GM18502 (cell line): ENCODE results near the gene PRPF6.

ENCODE experiments used
- ATAC-seq: cut with Tn5 transposase; IDR thresholded peaks from one replicate; pipeline ENCODE4 v1.9.1; 2021; ENCODE audit warnings: mild to moderate bottlenecking; ENCODE audit not compliant: unreplicated experiment, poor library complexity

The PRPF6 gene

DNA sequence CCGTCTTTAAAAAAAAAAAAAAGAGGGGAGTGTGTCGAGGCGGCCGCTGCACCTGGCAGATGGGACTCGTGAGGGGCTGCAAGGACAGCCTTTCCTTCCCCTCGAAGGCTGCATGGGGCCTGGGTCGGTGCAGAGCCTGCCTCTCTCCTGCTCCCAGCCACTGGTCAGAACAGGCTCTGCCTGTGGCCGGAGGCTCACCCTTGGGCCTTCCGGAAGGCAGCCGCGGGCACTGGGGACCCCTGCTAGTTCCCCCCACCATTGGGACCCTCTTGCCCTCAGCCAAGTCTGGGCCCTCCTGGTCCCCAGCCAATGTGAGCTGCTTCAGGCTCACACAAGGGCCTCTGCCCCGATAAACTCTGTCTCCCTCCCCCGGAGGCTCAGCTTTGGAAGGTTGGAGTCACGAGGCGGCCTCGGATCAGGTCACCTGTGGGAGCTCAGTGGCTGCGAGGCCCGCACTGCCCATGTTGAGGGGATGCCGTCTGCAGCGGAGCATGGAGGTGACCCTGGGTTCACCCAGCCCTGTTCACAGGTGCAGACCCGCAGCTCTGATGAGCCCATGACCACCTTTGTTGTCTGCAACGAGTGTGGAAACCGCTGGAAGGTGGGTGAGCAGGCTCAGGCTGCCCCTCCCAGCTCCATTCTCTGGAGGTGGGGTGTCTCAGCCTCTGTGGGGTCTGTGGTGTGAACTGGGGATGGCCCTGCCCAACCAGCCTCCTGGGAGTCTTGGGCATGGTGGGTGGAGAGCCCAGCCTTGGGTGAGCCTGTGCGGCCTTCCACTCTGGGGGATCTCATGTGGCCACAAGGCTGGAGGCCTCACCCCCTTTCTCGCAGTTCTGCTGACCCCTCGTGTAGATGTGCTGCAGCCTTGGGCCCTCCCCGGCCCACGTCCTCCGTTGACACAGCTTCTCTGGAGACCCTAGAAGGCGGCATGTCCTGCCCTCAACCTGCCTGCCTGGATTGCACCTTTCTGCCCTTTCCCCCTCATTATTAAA is 90.7 kb downstream of the PRPF6 start:
- ATAC-seq: no peak

DNA sequence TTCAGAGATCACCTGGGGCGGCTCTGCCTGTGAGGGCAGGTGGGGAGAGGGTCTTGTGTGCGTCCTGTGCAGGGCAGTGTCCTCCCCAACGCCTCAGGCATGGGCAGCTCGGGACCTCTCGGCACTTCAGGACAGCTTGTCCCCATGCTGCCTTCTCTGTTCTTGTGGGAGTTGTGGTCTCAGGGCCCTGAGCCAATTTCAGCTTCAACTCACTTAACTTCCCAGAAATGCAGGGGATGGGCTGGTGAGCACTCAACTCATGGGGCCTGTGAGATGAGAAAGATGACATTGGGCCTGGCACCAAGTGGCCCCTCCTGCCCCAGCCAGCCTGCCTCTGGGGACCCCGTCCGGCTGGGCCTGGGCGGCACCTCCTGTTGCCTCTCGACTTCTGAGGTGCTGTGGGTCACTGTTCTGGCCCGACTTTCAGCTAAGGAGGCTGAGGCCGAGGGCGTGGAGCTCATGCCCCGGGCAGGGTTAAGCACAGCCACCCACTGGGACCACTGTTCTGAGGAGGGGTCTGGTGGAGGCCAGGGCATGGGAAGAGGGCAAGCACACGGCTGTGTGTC is 91.6 kb downstream of the PRPF6 start:
- ATAC-seq: no peak

DNA sequence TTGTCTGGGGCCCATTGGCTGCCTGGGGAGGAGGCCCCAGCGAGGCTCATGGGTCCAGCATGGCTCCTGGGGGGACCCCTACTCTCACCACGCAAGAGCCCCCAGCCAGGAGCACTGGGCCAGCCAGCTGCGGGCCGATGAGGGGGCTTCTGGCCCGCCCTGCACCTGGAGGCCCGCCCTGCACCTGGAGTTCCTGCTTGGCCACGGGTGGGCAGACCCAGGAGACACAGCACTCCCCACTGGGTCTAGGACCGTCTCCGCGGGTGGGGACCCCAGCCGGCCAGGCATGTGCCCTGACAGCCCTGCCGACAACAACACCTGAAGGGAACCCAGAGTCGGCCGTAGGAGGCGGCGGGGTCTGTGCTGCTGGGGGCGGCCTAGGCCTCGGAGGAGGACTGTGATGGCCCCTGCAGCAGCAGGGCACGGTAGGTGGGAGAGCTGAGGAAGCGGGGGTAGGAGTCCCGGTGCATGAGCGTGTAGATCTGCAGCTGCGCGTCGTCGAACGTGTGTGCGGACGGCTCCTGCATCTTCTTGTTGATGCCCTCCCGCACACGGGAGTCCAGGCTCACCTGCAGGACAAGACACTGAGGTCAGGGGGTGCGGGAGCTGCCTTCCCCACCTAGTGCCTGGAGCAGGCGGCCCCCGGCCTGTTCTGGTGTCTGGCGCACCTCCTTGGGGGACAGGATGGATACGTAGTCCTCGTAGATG is 92.7 kb downstream of the PRPF6 start:
- ATAC-seq: no peak

DNA sequence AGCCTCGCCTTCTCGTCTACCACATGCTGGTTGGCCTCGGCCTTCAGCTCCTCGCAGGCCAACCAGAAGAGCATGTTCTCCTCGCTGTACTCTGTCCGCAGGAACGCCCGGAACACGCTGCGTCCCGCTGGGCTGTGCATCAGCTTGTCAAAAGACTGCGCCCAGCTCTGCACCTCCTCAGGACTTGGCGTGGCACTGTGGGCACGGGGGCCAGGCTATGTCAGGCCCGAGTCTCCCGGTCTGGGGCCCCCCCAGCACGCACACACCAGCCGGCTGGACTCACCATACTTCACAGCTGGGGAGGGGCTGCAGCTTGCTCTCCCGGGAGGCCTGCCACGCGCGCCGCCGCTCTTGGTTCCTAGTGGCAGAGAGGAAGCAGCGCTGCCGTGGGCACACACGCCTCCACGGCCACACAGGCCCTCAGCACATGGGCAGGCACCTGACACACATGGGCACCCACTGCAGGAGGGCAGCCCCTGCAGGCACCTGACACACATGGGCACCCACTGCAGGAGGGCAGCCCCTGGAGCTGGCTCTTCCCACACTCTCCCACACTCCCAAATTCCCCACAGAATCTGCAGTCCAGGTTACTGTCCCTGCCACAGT is 93.4 kb downstream of the PRPF6 start:
- ATAC-seq: no peak

- ATAC-seq: no peak
These were observed 94.0 kb downstream of the PRPF6 start for GRCh38 chr20:64074963-64075362.

- ATAC-seq: no peak
These were observed 94.6 kb downstream of the PRPF6 start for GRCh38 chr20:64075556-64075955.

- no peak for ATAC-seq
These were observed 95.4 kb downstream of the PRPF6 start for GRCh38 chr20:64076061-64076997.

- no peak for ATAC-seq
These were observed 96.2 kb downstream of the PRPF6 start for GRCh38 chr20:64077094-64077493.

GRCh38 chr20:64077541-64077875 is 96.6 kb downstream of the PRPF6 start:
- ATAC-seq: no peak

GRCh38 chr20:64077876-64078551 is 97.1 kb downstream of the PRPF6 start:
- no peak for ATAC-seq

DNA sequence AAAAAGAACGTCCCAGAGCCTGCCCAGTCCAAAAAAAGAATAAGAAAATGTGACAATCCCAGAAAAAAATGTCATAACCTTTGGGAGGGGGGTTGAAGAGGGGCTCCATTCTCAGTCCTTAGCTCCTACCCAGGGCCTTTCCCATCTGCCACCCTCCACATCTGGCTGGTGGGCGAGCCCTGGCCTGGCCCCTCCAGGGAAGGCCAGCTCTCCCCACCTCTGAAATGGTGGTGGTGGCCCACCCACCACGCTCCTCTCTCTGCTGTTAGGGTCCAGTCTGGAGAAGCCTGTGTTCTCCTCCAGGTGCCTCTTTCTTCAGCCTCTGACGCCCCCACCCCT is 98.0 kb downstream of the PRPF6 start:
- no peak for ATAC-seq

GRCh38 chr20:64079273-64080012 is 98.5 kb downstream of the PRPF6 start, which contains the start of gene RGS19:
RGS19 (minus strand) TSS chr20:64079518; CDS start chr20:64076886, 2,632 bp downstream.
- peak; percentile 47 for ATAC-seq

DNA sequence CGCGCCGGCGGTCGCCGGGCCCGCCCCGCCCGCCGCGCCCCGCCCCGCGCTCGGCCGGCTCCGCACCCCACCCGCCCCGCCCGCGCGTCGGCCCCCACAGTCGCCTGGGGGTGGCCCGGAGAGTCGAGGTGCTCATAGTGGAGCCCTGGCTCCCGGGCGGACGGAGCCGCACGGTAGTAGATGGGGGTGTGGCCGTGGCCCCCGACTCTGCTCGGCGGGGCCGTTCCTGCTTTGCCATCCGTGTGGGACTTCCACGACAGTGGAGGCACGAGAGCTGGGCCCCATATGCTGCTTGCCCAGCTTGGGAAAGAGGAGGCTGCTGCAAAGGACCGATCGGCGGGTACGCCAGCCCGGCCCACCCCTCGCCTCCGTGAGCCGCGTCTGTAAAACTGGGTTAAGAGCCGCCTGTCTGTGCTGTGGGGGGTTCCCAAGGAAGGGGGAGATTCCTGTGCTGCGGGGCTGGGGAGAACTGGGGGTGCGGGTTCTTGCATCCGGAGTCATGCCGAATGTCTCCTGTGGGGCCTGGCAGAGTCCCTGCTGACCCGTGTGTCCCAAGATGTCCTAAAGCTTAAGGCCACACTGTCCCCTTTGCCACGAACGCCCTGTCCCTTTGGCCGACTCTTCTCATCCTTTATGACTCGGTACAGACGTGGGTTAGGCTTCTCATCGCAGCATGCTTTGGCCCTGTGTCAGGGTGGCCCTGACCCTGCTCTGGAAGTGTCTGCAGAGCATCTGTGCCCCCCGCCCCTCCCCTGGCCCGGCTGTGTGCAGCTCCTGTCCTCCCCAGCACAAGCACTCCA is 99.3 kb downstream of the PRPF6 start, which contains the start of gene OPRL1:
Gene OPRL1, plus strand, starts transcription at position 70 of the 800 bp plus-strand sequence. CDS start 12,639 bp downstream, outside the sequence.
- ATAC-seq: peak; percentile 2

GRCh38 chr20:64080813-64081623 is 100.1 kb downstream of the PRPF6 start:
- no peak for ATAC-seq

- no peak for ATAC-seq
These were observed 100.7 kb downstream of the PRPF6 start for GRCh38 chr20:64081624-64081964.

DNA sequence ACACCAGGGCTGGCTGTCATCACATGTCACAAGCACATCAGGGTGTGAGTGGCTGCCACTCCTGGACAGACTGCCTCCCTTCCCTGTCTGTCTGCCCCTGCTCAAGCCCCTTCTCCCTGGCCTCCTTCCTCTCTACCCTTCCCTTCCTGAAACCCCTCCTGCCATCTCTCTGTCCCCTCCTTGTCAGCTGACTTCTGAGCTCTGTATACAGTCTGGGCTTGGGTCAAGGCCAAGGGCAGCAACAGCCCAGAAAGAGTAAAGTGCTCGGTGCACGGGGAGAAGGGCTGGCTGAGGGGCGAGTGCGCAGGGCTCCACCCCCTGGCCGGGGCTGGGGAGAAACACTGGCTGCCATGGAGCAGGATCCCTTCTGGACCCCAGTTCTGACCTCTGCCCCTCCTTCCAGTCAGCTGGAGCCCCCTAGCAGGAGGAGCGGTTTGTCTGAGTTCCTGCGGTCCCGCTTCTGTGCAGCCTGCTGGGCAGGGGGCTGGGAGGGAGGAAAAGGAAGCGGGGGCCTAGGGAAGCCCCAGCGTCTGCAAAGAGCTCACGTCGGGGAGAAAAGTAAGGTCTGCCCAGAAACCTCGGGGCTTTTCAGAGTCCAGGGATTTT is 101.3 kb downstream of the PRPF6 start:
- no peak for ATAC-seq
